HG03066 (cell line): Measurements from ENCODE around the gene NOLC1.

Source experiments
- ATAC-seq: cut with Tn5 transposase; IDR thresholded peaks from one replicate; pipeline ENCODE4 v1.9.1; 2021; ENCODE audit warnings: low read depth; ENCODE audit not compliant: unreplicated experiment

Gene NOLC1

DNA sequence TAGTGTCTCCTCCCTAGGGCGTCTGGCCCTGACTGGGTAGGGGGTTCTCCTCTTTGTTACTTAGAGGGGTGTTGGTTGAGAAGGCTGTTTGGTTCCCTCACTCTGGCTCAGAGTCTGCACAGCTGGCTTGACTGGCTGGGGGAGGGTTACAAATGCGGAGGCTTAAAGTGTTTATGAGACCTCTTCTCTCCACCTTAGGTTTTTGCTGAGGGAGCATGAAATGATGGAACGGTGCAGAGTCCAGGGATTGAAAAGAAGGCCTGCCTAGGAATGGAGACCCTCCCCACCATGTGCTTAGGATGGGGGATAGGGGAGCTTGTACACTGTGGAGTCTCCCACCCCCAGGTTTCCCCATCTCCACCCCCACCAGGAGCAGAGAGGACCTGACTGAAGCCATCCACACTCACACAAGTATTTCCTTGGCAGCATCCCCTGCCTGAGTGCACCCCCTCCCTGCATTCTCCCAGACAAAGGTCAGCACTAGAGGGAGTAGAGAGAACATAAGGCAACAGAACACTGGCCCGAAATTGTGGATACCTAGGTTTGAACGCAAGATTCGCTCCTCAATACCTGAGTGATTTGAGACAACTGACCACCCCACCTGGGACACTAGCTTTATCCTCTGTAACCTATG, 30.3 kb upstream of the NOLC1 start:
- no peak for ATAC-seq

DNA sequence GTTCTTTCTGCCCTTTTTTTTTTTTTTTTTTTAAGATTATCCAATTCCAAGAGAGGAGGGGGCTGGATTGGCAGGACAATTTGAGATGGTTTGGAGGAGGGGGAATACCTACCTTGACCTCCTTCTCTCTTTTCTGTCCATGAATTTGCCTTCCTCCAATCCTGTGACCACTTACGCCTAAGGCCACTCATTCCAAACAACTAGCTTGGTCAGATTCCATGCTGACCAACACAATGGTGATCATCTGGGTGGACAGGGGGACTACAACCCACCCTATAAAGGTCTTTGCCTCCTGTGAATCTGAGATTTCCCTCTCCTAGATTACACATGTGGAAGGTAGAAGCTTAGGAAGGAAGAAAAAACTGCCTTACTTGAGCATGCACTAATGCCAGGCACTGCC, 29.7 kb upstream of the NOLC1 start:
- no peak for ATAC-seq

DNA sequence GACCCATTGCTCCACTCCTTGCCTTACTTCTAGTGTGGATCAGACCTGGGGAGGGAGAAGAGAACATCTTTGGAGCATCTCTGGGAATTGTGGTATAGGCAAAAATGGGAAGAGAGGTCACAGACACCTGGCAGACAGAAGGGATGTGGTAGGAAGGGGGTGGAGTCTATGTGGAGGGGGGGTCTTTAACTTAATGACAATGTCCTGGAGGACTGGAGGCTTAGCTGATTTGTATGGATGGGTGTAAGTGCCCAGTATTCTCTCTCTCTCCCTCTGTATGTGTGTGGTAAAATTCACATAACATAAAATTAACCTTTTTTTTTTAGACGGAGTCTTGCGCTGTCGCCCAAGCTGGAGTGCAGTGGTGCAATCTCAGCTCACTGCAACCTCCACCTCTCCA, 29.0 kb upstream of the NOLC1 start:
- ATAC-seq: no peak

DNA sequence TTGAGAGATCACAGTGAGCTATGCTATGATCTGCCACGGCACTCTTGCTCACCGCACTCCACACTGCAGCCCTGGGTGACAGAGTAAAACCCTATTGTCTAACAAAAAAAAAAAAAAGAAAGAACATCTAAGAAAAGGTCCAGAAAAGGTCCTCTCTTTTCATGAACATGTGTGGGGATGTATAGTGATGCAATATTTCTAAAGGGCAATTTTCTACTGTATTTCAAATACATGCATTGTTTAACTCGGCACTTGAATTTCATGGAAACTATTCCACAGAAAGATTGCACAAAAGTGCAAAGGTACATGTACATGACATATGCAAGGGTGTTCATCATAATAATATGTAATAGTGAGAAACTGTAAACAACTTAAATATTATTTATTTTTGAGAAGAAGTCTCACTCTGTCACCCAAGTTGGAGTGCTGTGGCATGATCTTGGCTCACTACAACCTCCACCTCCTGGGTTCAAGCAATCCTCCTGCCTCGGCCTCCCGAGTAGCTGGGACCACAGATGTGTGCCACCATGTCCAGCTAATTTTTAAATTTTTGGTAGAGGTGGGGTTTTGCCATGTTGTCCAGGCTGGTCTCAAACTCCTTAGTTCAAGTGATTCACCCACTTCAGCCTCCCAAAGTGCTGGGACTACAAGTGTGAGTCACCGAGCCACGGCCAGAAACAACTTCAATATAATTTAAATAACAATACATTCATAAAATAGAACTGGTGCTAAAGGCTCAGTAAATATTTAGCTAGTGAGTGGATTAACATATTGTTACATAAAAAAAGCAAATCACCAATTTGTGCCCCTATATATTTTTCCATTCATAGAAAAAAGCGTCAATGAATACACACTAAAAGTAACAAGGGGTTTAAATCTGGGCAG, 20.7 kb upstream of the NOLC1 start:
- no peak for ATAC-seq

DNA sequence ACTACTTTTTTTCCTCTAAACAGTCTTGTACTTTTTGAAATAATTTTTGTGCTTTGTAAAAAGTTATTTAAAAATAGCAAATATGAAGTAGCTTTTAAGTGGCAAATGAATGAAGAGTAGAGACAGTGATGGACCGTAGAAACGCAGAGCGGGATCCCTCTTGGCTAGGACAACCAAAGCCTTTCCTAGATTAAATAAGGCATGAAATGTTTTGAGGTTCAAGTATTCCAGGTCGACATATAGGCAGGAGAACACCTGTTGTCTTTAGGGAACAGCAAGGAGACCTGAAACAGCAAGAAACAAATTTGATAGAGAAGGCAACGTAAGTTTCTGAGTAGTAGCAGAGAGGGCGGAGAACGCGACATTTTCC, 20.0 kb upstream of the NOLC1 start:
- no peak for ATAC-seq

DNA sequence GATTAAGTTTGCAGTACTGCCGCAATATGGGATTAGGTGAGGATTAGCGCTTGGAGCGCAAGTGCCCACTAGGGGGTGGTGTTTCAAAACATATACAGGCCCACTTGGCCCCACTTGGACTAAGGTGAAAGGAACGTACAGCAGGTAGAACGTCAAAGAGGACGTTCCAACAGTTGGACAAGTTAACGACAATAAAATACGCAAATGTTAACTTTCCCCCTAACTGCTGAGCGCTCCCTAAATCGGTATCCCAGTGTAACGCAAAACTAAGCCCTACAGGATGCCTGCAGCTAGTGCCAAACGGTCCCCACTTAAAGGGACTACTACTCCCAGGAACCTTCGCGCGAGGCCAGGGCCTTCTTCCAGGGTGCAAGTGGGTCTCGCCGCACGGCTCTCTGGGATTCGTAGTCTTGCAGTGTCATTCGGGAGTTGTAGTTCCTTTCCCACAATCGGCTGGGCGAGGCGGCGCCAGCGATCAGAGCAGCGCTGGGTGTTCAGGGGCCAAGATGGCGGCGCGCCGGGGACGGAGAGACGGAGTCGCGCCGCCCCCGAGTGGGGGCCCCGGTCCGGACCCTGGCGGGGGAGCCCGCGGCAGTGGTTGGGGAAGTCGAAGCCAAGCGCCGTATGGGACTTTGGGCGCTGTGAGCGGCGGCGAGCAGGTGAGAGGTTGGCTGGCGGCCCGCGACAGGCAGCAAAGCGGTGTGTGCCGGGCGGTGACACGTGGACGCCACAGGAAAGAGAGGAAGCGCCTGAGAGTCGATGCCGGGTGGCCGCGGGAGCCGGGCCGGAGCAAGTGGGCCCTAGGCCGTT, 19.4 kb upstream of the NOLC1 start, which contains the start of gene PPRC1:
PPRC1 (plus strand) TSS at position 478 of the 810 bp plus-strand sequence; CDS start at position 507, 29 bp downstream.
- ATAC-seq: peak; percentile 90

DNA sequence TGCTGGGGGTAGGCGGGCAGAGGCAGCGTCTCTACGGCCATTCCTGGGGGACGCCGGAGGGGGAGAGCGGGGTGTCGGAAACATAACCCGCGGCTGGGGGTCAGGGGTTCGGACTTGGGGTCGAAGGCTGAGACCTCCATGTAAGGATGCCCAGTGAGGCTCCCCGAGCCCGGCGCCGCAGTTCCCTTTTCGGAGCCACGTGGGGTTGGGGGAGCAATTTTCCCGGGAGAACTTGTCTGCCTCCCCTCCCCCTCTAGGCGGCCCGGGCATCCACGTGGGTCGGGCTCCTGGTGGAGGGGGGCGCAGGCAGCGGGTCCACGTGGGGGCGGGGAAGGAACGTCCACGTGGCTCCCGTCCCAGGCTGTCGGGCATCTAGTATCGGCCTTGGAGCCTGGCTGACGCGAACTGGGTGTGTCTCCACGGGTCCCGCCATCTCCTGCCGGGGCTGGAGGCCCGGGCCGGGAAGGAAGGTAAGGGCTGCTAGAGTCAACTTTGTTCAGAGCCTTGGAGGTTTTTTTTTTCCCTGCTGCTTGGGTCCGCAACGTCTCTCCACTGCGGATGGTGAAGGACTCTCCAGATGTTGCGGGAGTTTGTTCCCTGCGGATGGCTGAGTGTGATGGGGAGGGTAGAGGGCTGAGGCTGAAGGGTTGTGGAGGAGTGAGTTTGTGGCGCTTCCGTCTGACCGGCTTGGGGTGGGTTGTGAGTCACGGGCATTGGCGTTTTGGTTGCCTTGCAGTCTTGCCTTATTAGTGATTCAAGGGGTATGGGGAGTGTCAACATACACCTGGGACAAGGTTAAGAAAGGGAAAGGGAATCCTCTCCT, 18.6 kb upstream of the NOLC1 start:
- no peak for ATAC-seq

DNA sequence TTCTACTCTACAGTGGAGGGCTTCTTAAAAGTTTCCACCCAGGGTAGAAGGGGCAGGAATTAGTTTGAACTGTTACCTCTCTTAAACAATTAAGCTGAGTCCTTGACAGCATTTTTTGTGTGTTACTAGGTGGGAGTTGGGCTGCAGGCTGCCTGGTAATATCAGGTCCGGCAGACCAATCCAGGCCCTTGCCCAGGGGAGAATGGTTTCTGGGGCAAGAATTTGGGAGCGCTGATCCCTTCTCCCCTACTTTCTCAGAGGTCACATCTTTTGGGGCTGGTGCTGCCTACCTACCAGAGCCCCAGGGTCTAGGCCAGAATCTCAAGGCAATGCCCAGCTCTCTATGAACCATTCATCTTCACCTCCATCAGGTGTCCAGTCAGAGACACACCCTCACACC, 17.8 kb upstream of the NOLC1 start:
- ATAC-seq: no peak

DNA sequence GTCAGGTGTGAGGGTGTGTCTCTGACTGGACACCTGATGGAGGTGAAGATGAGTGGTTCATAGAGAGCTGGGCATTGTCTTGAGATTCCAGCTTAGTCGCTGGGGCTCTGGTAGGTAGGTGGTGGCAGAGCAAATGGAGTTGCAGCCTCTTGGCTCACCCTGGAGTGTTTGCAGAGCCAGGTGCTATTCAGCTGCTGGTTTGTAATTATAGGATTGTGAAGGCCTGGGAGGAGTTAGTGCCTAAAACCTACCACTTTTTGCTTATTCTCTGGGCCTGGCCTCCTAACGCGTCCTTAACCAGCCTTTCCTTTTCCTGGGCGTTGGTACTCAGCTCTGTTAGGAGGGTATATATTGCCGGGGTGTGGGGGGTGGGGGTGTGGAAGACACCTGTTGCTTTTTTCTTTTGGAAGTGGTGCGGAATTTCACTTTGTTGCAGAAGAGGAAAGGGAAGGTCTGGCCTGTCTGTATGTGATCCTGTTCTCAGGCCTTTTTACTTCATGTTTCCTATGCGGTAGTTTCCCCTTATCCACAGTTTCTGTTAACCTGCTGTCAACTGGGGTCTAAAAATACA, 16.1 kb upstream of the NOLC1 start:
- no peak for ATAC-seq

DNA sequence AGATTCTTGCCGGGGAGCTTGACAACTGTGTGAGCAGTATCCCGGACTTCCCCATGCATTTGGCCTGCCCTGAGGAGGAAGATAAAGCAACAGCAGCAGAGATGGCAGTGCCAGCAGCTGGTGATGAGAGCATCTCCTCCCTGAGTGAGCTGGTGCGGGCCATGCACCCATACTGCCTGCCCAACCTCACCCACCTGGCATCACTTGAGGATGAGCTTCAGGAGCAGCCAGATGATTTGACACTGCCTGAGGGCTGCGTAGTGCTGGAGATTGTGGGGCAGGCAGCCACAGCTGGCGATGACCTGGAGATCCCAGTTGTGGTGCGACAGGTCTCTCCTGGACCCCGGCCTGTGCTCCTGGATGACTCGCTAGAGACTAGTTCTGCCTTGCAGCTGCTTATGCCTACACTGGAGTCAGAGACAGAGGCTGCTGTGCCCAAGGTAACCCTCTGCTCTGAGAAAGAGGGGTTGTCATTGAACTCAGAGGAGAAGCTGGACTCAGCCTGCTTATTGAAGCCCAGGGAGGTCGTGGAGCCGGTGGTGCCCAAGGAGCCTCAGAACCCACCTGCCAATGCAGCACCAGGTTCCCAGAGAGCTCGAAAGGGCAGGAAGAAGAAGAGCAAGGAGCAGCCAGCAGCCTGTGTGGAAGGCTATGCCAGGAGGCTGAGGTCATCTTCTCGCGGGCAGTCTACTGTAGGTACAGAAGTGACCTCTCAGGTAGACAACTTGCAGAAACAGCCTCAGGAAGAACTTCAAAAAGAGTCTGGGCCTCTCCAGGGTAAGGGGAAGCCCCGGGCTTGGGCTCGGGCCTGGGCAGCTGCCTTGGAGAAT, 12.7 kb upstream of the NOLC1 start:
- no peak for ATAC-seq

DNA sequence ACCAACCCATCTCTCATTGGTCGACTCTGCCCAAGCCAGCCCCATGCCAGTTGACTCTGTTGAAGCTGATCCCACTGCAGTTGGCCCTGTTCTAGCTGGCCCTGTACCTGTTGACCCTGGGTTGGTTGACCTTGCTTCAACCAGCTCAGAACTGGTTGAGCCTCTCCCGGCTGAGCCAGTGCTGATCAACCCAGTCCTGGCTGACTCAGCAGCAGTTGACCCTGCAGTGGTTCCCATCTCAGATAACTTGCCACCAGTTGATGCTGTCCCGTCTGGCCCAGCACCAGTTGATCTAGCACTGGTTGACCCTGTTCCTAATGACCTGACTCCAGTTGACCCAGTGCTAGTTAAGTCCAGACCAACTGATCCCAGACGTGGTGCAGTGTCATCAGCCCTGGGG, 12.0 kb upstream of the NOLC1 start:
- no peak for ATAC-seq

DNA sequence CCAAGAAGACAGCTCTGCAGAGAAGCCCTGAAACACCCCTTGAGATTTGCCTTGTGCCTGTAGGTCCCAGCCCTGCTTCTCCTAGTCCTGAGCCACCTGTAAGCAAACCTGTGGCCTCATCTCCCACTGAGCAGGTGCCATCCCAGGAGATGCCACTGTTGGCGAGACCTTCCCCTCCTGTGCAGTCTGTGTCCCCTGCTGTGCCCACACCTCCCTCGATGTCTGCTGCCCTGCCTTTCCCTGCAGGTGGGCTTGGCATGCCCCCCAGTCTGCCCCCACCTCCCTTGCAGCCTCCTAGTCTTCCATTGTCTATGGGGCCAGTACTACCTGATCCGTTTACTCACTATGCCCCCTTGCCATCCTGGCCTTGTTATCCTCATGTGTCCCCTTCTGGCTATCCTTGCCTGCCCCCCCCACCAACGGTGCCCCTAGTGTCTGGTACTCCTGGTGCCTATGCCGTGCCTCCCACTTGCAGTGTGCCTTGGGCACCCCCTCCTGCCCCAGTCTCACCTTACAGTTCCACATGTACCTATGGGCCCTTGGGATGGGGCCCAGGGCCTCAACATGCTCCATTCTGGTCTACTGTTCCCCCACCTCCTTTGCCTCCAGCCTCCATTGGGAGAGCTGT, 11.2 kb upstream of the NOLC1 start:
- ATAC-seq: no peak

DNA sequence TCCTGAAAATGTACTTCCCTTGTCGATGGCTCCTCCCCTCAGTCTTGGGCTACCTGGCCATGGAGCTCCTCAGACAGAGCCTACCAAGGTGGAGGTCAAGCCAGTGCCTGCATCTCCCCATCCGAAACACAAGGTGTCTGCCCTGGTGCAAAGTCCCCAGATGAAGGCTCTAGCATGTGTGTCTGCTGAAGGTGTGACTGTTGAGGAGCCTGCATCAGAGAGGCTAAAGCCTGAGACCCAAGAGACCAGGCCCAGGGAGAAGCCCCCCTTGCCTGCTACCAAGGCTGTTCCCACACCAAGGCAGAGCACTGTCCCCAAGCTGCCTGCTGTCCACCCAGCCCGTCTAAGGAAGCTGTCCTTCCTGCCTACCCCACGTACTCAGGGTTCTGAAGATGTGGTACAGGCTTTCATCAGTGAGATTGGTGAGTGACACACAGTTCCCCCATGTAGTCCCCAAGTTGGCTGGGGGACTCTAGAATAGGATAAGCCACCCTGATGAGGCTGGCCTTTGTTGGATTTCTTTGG, 10.5 kb upstream of the NOLC1 start:
- ATAC-seq: no peak

DNA sequence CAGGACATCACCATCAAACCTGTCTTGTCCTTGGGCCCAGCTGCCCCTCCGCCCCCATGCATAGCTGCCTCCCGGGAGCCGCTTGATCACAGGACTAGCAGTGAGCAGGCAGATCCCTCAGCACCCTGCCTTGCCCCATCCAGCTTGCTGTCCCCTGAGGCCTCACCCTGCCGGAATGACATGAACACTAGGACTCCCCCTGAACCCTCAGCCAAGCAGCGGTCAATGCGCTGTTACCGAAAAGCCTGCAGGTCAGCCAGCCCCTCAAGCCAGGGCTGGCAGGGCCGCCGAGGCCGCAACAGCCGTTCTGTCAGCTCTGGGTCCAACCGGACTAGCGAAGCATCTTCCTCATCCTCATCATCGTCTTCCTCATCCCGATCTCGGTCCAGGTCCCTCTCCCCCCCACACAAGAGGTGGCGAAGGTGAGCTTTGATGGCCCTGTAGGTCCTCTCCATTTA, 5.2 kb upstream of the NOLC1 start:
- no peak for ATAC-seq

DNA sequence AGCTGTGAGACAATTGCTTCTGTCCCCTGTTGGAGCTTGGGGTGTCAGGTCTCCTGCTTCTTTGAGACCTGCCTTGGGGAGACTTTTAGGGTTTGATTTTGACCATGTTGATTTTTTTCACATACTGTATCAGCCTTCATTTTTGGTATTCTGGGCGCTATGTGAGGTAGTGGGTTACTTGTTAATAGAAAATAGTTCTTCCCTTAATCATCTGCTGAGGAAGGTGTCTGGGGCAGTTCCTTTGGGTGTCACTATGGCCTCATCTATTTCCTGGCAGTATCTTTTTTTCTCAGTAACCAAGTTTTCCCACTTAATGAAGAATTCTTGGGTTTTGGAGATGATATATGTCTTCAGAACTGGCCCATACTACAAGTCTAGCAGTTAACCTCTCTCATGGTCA, 4.6 kb upstream of the NOLC1 start:
- no peak for ATAC-seq

DNA sequence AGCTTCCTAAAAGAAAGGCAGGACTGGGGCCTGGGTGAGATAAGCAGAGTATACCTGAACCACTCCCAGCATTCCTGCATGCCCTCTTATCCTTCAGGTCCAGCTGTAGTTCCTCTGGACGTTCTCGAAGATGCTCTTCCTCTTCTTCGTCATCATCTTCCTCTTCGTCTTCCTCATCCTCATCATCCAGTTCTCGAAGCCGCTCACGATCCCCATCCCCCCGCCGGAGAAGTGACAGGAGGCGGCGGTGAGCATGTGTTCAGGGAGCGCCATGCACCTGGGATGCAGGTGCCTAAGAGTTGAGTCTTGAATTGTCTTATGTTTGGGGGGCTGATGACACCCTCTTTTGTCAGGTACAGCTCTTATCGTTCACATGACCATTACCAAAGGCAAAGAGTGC, 3.9 kb upstream of the NOLC1 start:
- ATAC-seq: no peak

DNA sequence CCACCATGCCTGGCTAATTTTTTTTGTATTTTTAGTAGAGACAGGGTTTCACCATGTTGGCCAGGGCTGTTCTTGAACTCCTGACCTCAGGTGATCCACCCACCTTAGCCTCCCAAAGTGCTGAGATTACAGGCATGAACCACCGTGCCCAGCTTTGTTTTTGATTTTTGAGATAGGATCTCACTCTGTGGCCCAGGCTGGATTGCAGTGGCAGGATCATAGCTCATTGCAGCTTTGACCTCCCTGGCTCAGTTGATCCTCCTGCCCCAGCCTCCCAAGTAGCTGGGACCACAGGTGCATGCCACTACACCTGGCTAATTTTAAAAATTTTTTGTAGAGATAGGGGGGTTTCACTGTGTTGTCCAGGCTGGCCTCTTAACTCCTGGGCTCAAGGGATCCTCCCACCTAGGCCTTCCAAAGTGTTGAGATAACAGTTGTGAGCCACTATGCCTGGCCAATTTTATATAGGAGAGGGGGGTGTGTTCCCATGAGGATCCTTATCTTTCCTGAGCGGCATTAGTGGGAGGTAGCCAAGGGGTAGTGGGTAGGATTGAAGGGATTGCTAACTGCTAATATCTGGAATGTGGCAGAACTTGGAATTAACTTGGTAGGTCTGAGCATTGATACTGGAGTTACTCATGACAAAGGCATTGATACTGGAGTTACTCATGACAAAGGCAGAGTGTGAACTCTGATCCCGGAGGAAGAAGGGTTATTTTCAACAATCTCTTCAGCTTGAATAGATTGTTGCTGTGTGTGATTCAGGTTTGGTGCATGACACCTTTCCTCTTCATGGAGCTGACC, 1.0 kb upstream of the NOLC1 start:
- no peak for ATAC-seq

DNA sequence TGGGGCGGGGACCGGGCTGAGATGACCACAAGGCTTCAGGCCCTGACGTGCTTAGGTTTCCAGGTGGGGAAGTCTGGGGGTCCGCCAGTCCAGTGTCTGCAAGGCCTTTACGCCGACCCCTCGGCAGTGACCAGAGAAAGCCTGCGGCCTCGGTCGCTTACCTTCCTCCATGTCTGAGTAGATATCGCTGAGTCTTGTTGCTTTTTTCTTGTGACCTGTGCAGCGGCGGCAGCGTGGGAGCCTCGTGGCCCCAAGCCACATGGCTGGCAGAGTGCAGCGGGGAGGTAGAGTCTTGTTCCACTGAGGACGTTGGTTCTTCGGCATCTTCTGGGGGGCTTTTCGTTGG, 329 bp downstream of the NOLC1 start:
- no peak for ATAC-seq
